ENCODE results near the gene LPXN. TPM values are rescaled to one million over a fixed set of nuclear protein-coding genes. Genes with fewer than 3 reads are reported as not detected.

LPXN gene
- total and polyA plus RNA-seq, 10 of the 15 experiments (the other 5 are each of a cell fraction or from before 2014, with no cell fraction given) = 131 to 349 (median 201) TPM

DNA sequence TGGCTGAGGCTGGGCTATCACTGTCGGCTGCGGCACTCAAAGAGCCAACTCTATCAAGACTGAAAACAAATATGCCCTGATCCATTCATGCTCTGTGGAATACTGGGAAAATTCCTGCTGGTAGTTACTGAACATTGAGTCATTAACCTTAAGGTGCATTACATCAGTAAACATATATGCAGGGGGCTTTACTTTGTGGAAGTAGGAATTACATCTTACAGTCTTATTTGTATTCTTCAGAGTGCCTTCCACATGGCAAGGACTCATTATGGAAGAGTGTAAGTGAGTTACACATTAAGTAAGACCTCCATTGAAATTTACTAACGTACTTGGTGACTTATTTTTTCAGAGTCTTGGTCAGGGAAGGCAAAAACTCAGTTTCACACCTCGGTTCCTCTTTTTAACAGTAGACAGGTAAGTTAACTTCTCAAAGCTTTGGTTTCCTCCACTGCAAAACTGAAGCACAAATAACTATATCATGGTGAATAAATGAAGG lies 72.2 kb downstream of the LPXN start (continued):
- TF ChIP-seq ZBTB4 (CRISPR knock-in tag; IDR thresholded peaks at IDR 0.05) (no peak), MTA2 (IDR thresholded peaks at IDR 0.05; ENCODE audit: low read depth) (peak; percentile 73), DPF2 (IDR thresholded peaks at IDR 0.05) (0 out of 2 replicates have a peak, but pooled peaks have one; percentile 75), USF2 (IDR thresholded peaks at IDR 0.05; ENCODE audit: borderline replicate concordance, low read depth, low read length) (no peak), SMC3 (IDR thresholded peaks at IDR 0.05; ENCODE audit: borderline replicate concordance, low read length) (no peak), IRF4 (IDR thresholded peaks at IDR 0.05; ENCODE audit: low read depth, low read length) (peak; percentile 58; the same call in 1 of the 2 replicates), NFIC (IDR thresholded peaks at IDR 0.05; ENCODE audit: low read depth, low read length) (peak; percentile 50; the same call in 1 of the 2 replicates), SP1 (IDR thresholded peaks at IDR 0.05; ENCODE audit: low read depth, low read length) (no peak), EP300 (IDR thresholded peaks at IDR 0.05; ENCODE audit: borderline replicate concordance in 1 of 2, control insufficient read depth in 1 of 2, low read depth in 2 of 2, low read length in 2 of 2) (peak in 1 of 2 experiments; percentile 84; a peak in 2 of 4 replicates), ATF7 (IDR thresholded peaks at IDR 0.05; ENCODE audit: low read depth) (peak; percentile 60; the same call in 1 of the 2 replicates), STAT3 (IDR thresholded peaks at IDR 0.05; ENCODE audit: low read depth, low read length) (0 out of 2 replicates have a peak, but pooled peaks have one; percentile 56), ZSCAN29 (IDR thresholded peaks at IDR 0.05) (0 out of 2 replicates have a peak, but pooled peaks have one; percentile 46), ZNF687 (IDR thresholded peaks at IDR 0.05) (0 out of 2 replicates have a peak, but pooled peaks have one; percentile 31)
- TF ChIP-seq, protein P1, sequence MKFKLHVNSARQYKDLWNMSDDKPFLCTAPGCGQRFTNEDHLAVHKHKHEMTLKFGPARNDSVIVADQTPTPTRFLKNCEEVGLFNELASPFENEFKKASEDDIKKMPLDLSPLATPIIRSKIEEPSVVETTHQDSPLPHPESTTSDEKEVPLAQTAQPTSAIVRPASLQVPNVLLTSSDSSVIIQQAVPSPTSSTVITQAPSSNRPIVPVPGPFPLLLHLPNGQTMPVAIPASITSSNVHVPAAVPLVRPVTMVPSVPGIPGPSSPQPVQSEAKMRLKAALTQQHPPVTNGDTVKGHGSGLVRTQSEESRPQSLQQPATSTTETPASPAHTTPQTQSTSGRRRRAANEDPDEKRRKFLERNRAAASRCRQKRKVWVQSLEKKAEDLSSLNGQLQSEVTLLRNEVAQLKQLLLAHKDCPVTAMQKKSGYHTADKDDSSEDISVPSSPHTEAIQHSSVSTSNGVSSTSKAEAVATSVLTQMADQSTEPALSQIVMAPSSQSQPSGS (IDR thresholded peaks at IDR 0.05; ENCODE audit: low read length) = peak; percentile 17; the same call in 1 of the 2 replicates
- TF ChIP-seq, protein P2, sequence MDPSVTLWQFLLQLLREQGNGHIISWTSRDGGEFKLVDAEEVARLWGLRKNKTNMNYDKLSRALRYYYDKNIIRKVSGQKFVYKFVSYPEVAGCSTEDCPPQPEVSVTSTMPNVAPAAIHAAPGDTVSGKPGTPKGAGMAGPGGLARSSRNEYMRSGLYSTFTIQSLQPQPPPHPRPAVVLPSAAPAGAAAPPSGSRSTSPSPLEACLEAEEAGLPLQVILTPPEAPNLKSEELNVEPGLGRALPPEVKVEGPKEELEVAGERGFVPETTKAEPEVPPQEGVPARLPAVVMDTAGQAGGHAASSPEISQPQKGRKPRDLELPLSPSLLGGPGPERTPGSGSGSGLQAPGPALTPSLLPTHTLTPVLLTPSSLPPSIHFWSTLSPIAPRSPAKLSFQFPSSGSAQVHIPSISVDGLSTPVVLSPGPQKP (IDR thresholded peaks at IDR 0.05; ENCODE audit: low read depth, low read length) = no peak

All from GM12878 (cell line).